Ovary (tissue), 3 donors: ENCODE measurements around the gene EFTUD2.

Source experiments
- EP300 ChIP-seq: sonication (generic); formaldehyde crosslinking; IDR thresholded peaks from one replicate; pipeline ENCODE4 v1.6.1; 2017; ENCODE audit warnings: antibody characterized with exemption
- TF ChIP-seq, protein P1 (sequence below), 3 donors: fragments of 450-650 bp in 2 of 3; fragments of 200-600 bp in 1 of 3; IDR thresholded peaks; one replicate each; pipeline versions ENCODE4 v1.5.1 to v1.8.0; 2016 to 2022; ENCODE audit warnings: antibody characterized with exemption in 3 of 3, mild to moderate bottlenecking in 1 of 3
- donor health status: DM: no; HTN: no; CAD: no.

DNA sequence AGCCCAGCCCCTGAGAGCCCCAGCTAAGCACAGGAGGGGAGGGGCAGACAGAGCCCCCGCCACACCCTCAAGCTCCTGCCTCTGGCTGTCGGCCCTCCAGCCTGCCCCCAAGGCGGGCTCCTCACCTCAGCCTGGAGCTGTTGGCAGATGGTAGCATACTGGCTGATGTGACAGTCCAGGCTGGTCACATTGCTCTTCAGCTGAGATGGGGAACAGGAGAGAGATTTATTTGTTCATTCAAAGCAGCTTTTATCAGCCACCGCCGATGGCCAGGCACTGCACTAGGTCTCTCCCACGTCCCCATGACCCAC is 33.5 kb upstream of the EFTUD2 start:
- TF ChIP-seq EP300, result no peak
- TF ChIP-seq, protein P1, sequence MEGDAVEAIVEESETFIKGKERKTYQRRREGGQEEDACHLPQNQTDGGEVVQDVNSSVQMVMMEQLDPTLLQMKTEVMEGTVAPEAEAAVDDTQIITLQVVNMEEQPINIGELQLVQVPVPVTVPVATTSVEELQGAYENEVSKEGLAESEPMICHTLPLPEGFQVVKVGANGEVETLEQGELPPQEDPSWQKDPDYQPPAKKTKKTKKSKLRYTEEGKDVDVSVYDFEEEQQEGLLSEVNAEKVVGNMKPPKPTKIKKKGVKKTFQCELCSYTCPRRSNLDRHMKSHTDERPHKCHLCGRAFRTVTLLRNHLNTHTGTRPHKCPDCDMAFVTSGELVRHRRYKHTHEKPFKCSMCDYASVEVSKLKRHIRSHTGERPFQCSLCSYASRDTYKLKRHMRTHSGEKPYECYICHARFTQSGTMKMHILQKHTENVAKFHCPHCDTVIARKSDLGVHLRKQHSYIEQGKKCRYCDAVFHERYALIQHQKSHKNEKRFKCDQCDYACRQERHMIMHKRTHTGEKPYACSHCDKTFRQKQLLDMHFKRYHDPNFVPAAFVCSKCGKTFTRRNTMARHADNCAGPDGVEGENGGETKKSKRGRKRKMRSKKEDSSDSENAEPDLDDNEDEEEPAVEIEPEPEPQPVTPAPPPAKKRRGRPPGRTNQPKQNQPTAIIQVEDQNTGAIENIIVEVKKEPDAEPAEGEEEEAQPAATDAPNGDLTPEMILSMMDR (IDR thresholded peaks at IDR 0.05), result no peak
